Mucosa of descending colon (tissue), 3 donors: ENCODE results near the gene COX10. TPM values are rescaled to one million over a fixed set of nuclear protein-coding genes. Genes with fewer than 3 reads are reported as not detected.

ENCODE experiments used
- ATAC-seq: fragments of 200-7000 bp; cut with Tn5 transposase; one replicate; pipeline ENCODE4 v1.9.1; 2020; ENCODE audit warnings: mild to moderate bottlenecking, moderate library complexity
- DNase-seq, 3 donors: peaks; one replicate each; pipeline ENCODE4 v3.0.0-alpha.2; 2020
- H3K36me3 ChIP-seq: fragments of 200-600 bp; one replicate; pipeline ENCODE4 v1.8.0; 2021; ENCODE audit warnings: low read depth, mild to moderate bottlenecking
- H3K4me1 ChIP-seq: fragments of 200-600 bp; one replicate; pipeline ENCODE4 v1.8.0; 2021; ENCODE audit warnings: low read depth, mild to moderate bottlenecking
- H3K4me3 ChIP-seq: fragments of 200-600 bp; one replicate; pipeline ENCODE4 v1.8.0; 2021; ENCODE audit warnings: mild to moderate bottlenecking
- H3K9me3 ChIP-seq: fragments of 200-600 bp; one replicate; pipeline ENCODE4 v1.8.0; 2021; ENCODE audit warnings: mild to moderate bottlenecking
- CTCF ChIP-seq: fragments of 200-600 bp; IDR thresholded peaks from one replicate; pipeline ENCODE4 v1.8.0; 2022; ENCODE audit warnings: antibody characterized with exemption, mild to moderate bottlenecking
- intact Hi-C, 2 donors: fragments of 100-400 bp; cut with DNase I in 1 of 2; cut with micrococcal nuclease in 1 of 2; formaldehyde crosslinking; loops; one replicate each; pipeline versions ENCODE4 v1.11.0 to v1.11.1; 2022; cut with DNase I, micrococcal nuclease
- total RNA-seq, 3 donors: library from RNA; stranded (reverse); fragmentation: NEBNext Ultra II Directional in 2 of 3; extraction: Animal tissue kit (Norgen Biotek cat#: 25700) in 2 of 3; gene quantifications; one replicate each; pipeline versions ENCODE4 v1.2.1 to v1.2.4, GENCODE V29; 2021 to 2023
- donor health status: DM: no; HTN: no; CAD: no; lungs with moderate emphysema.
- donor health status: DM: no; HTN: no; CAD: no.
- donor health status: DM: no; HTN: yes; CAD: no.

COX10 gene
- total RNA-seq, 3 donors from 2014 or later: 24.9 to 36.3 (median 35.5) TPM

- peaks cover 4% of the 10 kb centered on the region for H3K4me1 ChIP-seq
- ATAC-seq (no peak), DNase-seq (no peak)
- TF ChIP-seq CTCF: no peak
- intact Hi-C loops: no loop called here
- no peaks in the 10 kb centered on the region for H3K36me3 ChIP-seq
- H3K4me3 ChIP-seq: no peak overlapping the region
- no peaks in the 10 kb centered on the region for H3K9me3 ChIP-seq
Observed at GRCh38 chr17:14135906-14136590, 66.7 kb downstream of the COX10 start.

GRCh38 chr17:14138649-14139048 is 69.3 kb downstream of the COX10 start:
- no peaks in the 10 kb centered on the region for H3K9me3 ChIP-seq
- TF ChIP-seq CTCF: no peak
- DNase-seq (no peak), ATAC-seq (no peak)
- H3K36me3 ChIP-seq: no peaks in the 10 kb centered on the region
- intact Hi-C loops: no loop called here
- no peaks in the 10 kb centered on the region for H3K4me1 ChIP-seq
- H3K4me3 ChIP-seq: no peak overlapping the region

- intact Hi-C loops: no loop called here
- ATAC-seq (peak; percentile 78), DNase-seq (peak in 1 of 3 donors; percentile 52)
- H3K4me3 ChIP-seq: no peak overlapping the region
- no peaks in the 10 kb centered on the region for H3K4me1 ChIP-seq
- TF ChIP-seq CTCF: no peak
- no peaks in the 10 kb centered on the region for H3K9me3 ChIP-seq
- no peaks in the 10 kb centered on the region for H3K36me3 ChIP-seq
Observed at GRCh38 chr17:14143688-14144087, 74.4 kb downstream of the COX10 start.

GRCh38 chr17:14144508-14144907 is 75.2 kb downstream of the COX10 start:
- DNase-seq: no peak

GRCh38 chr17:14149751-14150150 is 80.4 kb downstream of the COX10 start:
- no peak for TF ChIP-seq CTCF
- ATAC-seq (peak; percentile 93), DNase-seq (peak in 1 of 3 donors; percentile 15)
- Histone ChIP-seq H3K4me1 (peaks cover 3% of the 10 kb centered on the region), H3K4me3 (no peak overlapping the region), H3K9me3 (no peaks in the 10 kb centered on the region), H3K36me3 (no peaks in the 10 kb centered on the region)
- intact Hi-C loops: no loop called here

More at GRCh38 chr17:14144508-14144907, 75.2 kb downstream of the COX10 start:
- Histone ChIP-seq H3K4me1 (peaks cover 3% of the 10 kb centered on the region), H3K9me3 (no peaks in the 10 kb centered on the region), H3K36me3 (no peaks in the 10 kb centered on the region), H3K4me3 (no peak overlapping the region)
- intact Hi-C loops: no loop called here
- no peak for TF ChIP-seq CTCF
- no peak for ATAC-seq
